ENCODE measurements around the gene UVRAG. TPM values are rescaled to one million over a fixed set of nuclear protein-coding genes. Genes with fewer than 3 reads are reported as not detected.

UVRAG gene
- total RNA-seq, 2 experiments from 2014 or later: 16.5 to 19.5 TPM

- POLR2A ChIA-PET: no interaction called here
- H3K27me3 Mint-ChIP-seq: no peaks in the 10 kb centered on the region
- no peak overlapping the region for H3K4me3 Mint-ChIP-seq
- H3K36me3 ChIP-seq (ENCODE audit: insufficient read depth, low read length): peaks cover 27% of the 10 kb centered on the region
- no peak overlapping the region for H3K4me3 ChIP-seq (ENCODE audit: low read length)
- ATAC-seq (ENCODE audit: poor library complexity) (no peak), DNase-seq (no peak)
- no peak overlapping the region for H3K27ac ChIP-seq (ENCODE audit: low read depth in 1 of 2, low read length in 2 of 2)
- no peaks in the 10 kb centered on the region for H3K4me1 ChIP-seq (ENCODE audit: insufficient read depth, low read length)
- H3K36me3 Mint-ChIP-seq (ENCODE audit: low read depth): peaks cover 34% of the 10 kb centered on the region
- TF ChIP-seq CTCF (IDR thresholded peaks at IDR 0.05): no peak
- intact Hi-C loops (cut with DNase I, micrococcal nuclease): no loop called here
- H3K27ac Mint-ChIP-seq: no peak overlapping the region
- no peaks in the 10 kb centered on the region for H3K9me3 ChIP-seq (ENCODE audit: control insufficient read depth in 1 of 2, insufficient read depth in 1 of 2, low read length in 2 of 2)
- CTCF ChIA-PET: no interaction called here
- H3K27me3 ChIP-seq (ENCODE audit: control insufficient read depth in 1 of 2, insufficient read depth in 2 of 2, low read length in 2 of 2): no peaks in the 10 kb centered on the region
- no peaks in the 10 kb centered on the region for H3K4me1 Mint-ChIP-seq (ENCODE audit: low read depth)
- H3K9me3 Mint-ChIP-seq: no peaks in the 10 kb centered on the region
These were observed 73.4 kb downstream of the UVRAG start for GRCh38 chr11:75888416-75888815.

DNA sequence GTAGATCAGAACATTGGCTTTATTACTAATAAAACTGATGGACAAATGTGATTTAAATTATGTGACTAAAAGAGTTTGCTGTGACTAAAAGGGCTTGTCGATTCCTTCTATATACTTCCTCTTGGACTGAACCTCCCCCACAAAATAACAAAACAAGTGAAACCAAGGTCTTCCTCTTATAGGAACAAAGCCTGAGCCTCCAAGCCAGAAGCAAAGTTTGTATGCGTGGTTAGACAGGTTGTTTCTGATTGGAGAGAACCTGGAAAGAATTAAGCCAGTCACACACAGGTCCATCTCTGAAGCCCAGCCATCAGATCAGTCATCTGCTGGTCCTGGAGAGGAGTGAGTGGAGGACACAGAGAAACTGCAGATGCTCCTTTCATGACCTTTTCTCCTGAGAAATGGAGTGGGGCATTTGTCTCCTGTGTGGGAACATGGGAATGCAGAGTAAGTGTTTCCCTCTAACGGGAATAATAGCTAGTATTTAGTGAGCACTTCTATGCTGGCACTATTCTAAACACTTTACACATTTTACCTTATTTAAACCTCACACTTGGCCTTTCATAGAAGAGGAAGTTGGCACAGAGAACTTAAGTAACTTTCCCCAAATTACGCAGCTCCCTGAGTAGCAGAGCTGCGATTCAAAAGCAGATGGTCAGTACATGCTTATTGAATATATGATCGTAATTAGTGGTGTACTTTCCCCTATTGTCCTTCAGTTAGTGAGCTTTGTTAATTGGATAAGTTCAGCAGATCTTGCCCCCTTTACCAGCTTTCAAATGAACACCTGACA is 77.1 kb downstream of the UVRAG start:
- Histone ChIP-seq H3K4me1 (ENCODE audit: insufficient read depth, low read length) (no peaks in the 10 kb centered on the region), H3K9me3 (ENCODE audit: control insufficient read depth in 1 of 2, insufficient read depth in 1 of 2, low read length in 2 of 2) (no peaks in the 10 kb centered on the region), H3K36me3 (ENCODE audit: insufficient read depth, low read length) (peaks cover 27% of the 10 kb centered on the region), H3K27me3 (ENCODE audit: control insufficient read depth in 1 of 2, insufficient read depth in 2 of 2, low read length in 2 of 2) (no peaks in the 10 kb centered on the region), H3K27ac (ENCODE audit: low read depth in 1 of 2, low read length in 2 of 2) (no peak overlapping the region), H3K4me3 (ENCODE audit: low read length) (no peak overlapping the region)
- Mint-ChIP-seq H3K27ac (no peak overlapping the region), H3K9me3 (no peaks in the 10 kb centered on the region), H3K27me3 (no peaks in the 10 kb centered on the region), H3K4me1 (ENCODE audit: low read depth) (peaks cover 5% of the 10 kb centered on the region), H3K4me3 (no peak overlapping the region), H3K36me3 (ENCODE audit: low read depth) (peaks cover 34% of the 10 kb centered on the region)
- DNase-seq: peak in 2 of 14 experiments; percentile 22 to 27
- no peak for ATAC-seq (ENCODE audit: poor library complexity)
- CTCF ChIA-PET: no interaction called here
- POLR2A ChIA-PET: no interaction called here
- TF ChIP-seq CTCF (IDR thresholded peaks at IDR 0.05): no peak
- intact Hi-C loops (cut with DNase I, micrococcal nuclease): no loop called here

GRCh38 chr11:75893251-75893650 is 78.2 kb downstream of the UVRAG start:
- DNase-seq (no peak), ATAC-seq (ENCODE audit: poor library complexity) (no peak)
- ChIA-PET POLR2A (no interaction called here), CTCF (interaction anchor here (0.6 kb wide), 1 partner anchor 435 kb away, joined by 3 read pairs; no protein-coding TSS in a partner anchor)
- Histone ChIP-seq H3K4me3 (ENCODE audit: low read length) (no peak overlapping the region), H3K4me1 (ENCODE audit: insufficient read depth, low read length) (no peaks in the 10 kb centered on the region), H3K27me3 (ENCODE audit: control insufficient read depth in 1 of 2, insufficient read depth in 2 of 2, low read length in 2 of 2) (no peaks in the 10 kb centered on the region), H3K36me3 (ENCODE audit: insufficient read depth, low read length) (peaks cover 27% of the 10 kb centered on the region), H3K27ac (ENCODE audit: low read depth in 1 of 2, low read length in 2 of 2) (no peak overlapping the region), H3K9me3 (ENCODE audit: control insufficient read depth in 1 of 2, insufficient read depth in 1 of 2, low read length in 2 of 2) (no peaks in the 10 kb centered on the region)
- H3K36me3 Mint-ChIP-seq (ENCODE audit: low read depth): peaks cover 34% of the 10 kb centered on the region
- intact Hi-C loops (cut with DNase I, micrococcal nuclease): no loop called here
- H3K4me1 Mint-ChIP-seq (ENCODE audit: low read depth): peaks cover 5% of the 10 kb centered on the region
- H3K27ac Mint-ChIP-seq: no peak overlapping the region
- no peak for TF ChIP-seq CTCF (IDR thresholded peaks at IDR 0.05)
- H3K4me3 Mint-ChIP-seq: no peak overlapping the region
- H3K9me3 Mint-ChIP-seq: no peaks in the 10 kb centered on the region
- H3K27me3 Mint-ChIP-seq: no peaks in the 10 kb centered on the region

Measured in CD4-positive, alpha-beta T cell (primary cell).